Measurements from ENCODE around the gene POLR2E.
"Not testable (repeated sequence)": the region's sequence is repeated elsewhere in the genome, so short reads cannot be mapped to it uniquely, and the experiment has no call there.

Gene POLR2E

DNA sequence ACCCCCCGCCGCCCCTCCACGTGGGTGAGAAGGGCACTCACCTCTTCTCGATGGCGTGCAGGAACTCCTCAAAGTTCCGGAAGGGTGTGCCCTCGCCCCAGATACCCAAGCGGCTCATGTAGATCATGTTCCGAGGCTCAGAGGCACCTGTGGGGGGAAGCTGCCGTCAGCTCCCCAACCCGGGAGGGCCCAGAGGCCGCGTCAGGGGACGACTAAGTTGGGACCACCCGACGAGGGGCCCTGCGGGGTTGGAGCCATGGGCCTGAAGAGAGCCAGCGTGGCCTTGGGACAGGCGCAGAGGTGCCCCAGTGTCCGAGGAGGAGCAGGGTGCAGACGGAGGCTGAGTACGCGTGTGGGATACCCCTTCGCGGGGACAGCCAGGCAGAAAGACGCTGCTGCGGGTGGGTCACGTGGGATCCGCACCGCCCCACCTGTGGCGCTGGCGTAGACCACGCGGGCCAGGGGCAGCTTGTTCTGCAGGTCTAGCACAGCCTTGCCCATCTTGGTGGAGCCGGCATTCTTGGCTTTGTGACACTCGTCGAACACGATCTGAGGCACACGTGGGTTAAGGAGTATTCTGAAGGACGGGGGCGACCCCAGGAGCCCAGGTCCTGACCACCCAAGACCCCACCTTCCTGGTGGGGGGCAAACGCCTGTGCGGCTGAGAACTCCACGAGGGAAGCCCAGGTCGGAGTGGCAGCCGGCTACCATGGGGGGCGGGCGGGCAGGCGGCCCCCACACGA is 24.5 kb upstream of the POLR2E start:
- no peaks in the 10 kb centered on the region for H3K9me3 Mint-ChIP-seq (ENCODE audit: low read depth)
- H3K4me3 Mint-ChIP-seq, result no peak overlapping the region
- no peaks in the 10 kb centered on the region for H3K4me1 Mint-ChIP-seq (ENCODE audit: low read depth)
- H3K27ac Mint-ChIP-seq, result no peak overlapping the region
- peaks cover 3% of the 10 kb centered on the region for H3K36me3 Mint-ChIP-seq
- H3K27me3 Mint-ChIP-seq, result no peaks in the 10 kb centered on the region

- no peak overlapping the region for H3K27ac Mint-ChIP-seq
- no peaks in the 10 kb centered on the region for H3K27me3 Mint-ChIP-seq
- peaks cover 3% of the 10 kb centered on the region for H3K36me3 Mint-ChIP-seq
- no peaks in the 10 kb centered on the region for H3K9me3 Mint-ChIP-seq (ENCODE audit: low read depth)
- no peak overlapping the region for H3K4me3 Mint-ChIP-seq
- no peaks in the 10 kb centered on the region for H3K4me1 Mint-ChIP-seq (ENCODE audit: low read depth)
Observed at GRCh38 chr19:1118999-1119398, 23.8 kb upstream of the POLR2E start.

GRCh38 chr19:1117654-1118053 is 22.5 kb upstream of the POLR2E start:
- Mint-ChIP-seq H3K4me3 (no peak overlapping the region), H3K4me1 (ENCODE audit: low read depth) (no peaks in the 10 kb centered on the region), H3K27me3 (no peaks in the 10 kb centered on the region), H3K36me3 (peaks cover 3% of the 10 kb centered on the region), H3K9me3 (ENCODE audit: low read depth) (no peaks in the 10 kb centered on the region), H3K27ac (no peak overlapping the region)

GRCh38 chr19:1116726-1117581 is 21.8 kb upstream of the POLR2E start:
- Mint-ChIP-seq H3K4me3 (no peak overlapping the region), H3K4me1 (ENCODE audit: low read depth) (no peaks in the 10 kb centered on the region), H3K27ac (no peak overlapping the region), H3K36me3 (peaks cover 3% of the 10 kb centered on the region), H3K9me3 (ENCODE audit: low read depth) (no peaks in the 10 kb centered on the region), H3K27me3 (no peaks in the 10 kb centered on the region)

- H3K4me3 Mint-ChIP-seq, result no peak overlapping the region
- H3K9me3 Mint-ChIP-seq (ENCODE audit: low read depth), result no peaks in the 10 kb centered on the region
- no peaks in the 10 kb centered on the region for H3K36me3 Mint-ChIP-seq
- H3K27me3 Mint-ChIP-seq, result no peaks in the 10 kb centered on the region
- no peak overlapping the region for H3K27ac Mint-ChIP-seq
- no peaks in the 10 kb centered on the region for H3K4me1 Mint-ChIP-seq (ENCODE audit: low read depth)
Observed at GRCh38 chr19:1115646-1116420, 20.7 kb upstream of the POLR2E start.

DNA sequence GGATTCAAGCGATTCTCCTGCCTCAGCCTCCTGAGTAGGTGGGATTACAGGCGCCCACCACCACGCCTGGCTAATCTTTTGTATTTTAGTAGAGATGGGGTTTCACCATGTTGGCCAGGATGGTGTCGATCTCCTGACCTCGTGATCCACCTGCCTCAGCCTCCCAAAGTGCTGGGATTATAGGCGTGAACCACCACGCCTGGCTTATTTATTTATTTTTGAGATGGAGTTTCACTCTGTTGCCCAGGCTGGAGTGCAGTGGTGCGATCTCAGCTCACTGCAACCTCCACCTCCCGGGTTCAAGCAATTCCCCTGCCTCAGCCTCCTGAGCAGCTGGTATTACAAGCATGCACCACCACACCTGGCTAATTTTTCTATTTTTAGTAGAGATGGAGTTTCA is 19.6 kb upstream of the POLR2E start:
- H3K4me3 Mint-ChIP-seq; H3K36me3 Mint-ChIP-seq; H3K4me1 Mint-ChIP-seq (ENCODE audit: low read depth); H3K27ac Mint-ChIP-seq; H3K9me3 Mint-ChIP-seq (ENCODE audit: low read depth); H3K27me3 Mint-ChIP-seq: not testable (repeated sequence)

DNA sequence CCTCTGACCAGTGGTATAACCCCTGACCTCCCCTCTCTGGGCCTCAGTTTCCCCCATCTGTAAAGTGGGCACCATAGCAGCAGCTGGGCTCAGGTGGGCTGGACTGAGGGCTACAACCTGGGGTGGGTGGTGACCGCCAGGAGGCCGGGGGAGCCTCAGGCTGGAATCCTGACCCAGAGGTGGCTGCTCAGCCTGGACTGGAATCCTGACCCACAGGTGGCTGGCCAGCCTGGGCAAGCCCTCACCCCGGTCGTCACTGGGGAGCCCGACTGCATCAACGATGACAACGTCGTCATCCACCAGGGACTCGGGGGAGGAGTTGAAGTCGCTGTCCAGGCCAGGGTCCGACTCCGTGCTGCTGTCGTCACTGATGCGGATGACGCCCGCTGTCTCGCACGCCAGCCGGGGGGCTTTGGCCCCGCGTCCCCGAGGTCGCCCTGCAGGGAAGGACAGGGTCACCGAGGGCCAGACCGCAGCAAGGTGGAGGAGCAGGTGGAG is 18.9 kb upstream of the POLR2E start:
- no peaks in the 10 kb centered on the region for H3K27me3 Mint-ChIP-seq
- H3K4me3 Mint-ChIP-seq, result no peak overlapping the region
- H3K27ac Mint-ChIP-seq, result no peak overlapping the region
- H3K36me3 Mint-ChIP-seq, result no peaks in the 10 kb centered on the region
- no peaks in the 10 kb centered on the region for H3K4me1 Mint-ChIP-seq (ENCODE audit: low read depth)
- no peaks in the 10 kb centered on the region for H3K9me3 Mint-ChIP-seq (ENCODE audit: low read depth)

DNA sequence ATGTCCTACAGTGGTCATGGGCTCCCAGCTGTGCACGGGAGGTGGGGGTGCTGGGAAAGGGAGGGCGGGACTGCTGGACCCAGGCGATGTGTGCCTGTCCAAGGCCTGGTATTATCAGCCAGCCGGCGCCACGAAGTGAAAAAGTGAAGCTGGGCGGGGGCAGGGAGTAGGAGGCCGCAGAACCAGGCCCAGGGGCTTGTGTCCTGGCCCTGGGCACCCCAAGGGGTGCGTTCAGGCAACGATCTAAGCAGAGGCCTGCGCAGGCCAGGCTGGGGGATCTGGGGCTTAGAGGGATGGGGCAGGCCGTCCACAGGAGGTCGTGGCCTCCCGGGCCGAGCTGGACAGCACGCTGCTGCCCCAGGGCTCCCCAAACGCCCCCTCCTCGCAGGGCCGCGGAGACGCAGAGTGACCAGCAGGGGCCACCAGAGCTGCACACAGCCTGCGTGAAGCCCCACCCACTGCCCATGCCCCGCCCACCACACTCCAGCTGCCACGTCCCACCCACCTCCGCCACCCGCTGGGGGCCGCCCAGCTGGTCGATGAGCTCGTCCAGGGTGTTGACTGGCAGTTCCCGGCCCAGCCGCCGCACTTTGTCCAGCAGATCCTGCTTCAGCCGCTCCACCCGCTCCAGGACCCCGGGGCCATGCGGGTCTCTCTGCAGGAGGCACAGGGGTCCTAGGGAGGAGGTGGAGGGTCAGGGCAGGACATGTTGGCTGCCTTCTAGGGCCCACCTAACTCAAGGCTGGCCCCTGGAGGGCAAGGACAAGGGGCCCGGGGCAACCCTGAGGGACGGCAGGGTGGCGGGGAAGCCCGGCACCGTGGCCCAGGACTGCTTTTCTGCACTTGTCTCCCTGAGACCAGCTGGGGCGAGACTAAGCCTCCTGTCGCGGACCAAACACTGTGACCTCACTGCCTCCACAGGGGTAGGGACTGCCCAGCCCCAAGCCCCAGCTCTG is 18.1 kb upstream of the POLR2E start:
- Mint-ChIP-seq H3K4me3 (no peak overlapping the region), H3K4me1 (ENCODE audit: low read depth) (no peaks in the 10 kb centered on the region), H3K27ac (no peak overlapping the region), H3K27me3 (no peaks in the 10 kb centered on the region), H3K9me3 (ENCODE audit: low read depth) (no peaks in the 10 kb centered on the region), H3K36me3 (no peaks in the 10 kb centered on the region)

DNA sequence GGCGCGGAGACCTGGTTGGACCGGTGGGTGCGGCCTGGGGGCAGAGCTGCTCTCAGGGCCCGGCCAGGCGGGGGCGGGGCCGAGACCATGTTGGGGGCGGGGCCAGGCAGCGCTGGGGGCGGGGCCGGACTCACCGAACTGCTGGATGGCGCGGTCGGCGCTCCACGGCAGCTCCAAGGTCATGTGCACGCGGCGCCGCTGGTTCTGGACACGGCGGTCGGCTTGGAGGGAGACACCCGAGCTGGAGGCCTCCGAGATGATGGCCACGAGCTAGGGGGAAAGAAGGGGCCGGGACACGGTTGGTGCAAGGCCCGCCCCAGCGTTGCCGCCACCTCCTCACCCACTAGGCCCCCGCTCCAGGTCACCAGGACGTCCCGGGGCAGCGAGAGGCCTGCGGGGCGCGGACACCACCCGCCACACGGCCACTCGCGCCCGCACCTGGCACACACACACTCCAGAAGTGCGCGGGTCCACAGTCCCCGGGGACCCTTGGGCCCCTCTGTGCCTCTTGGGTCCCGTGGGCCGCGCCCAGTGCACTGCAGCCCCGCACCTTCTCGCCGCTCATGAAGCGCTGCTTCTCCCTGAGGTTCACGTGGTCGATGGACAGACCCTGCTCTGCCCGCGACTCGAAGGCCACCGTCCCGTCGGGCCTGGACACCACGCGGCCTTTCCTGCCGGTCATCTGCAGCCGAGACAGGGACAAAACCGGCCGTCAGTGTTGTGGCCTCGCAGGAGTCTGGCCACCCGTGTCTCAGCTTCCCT is 17.3 kb upstream of the POLR2E start:
- Mint-ChIP-seq H3K27ac (no peak overlapping the region), H3K27me3 (no peaks in the 10 kb centered on the region), H3K4me3 (no peak overlapping the region), H3K36me3 (no peaks in the 10 kb centered on the region), H3K9me3 (ENCODE audit: low read depth) (no peaks in the 10 kb centered on the region), H3K4me1 (ENCODE audit: low read depth) (no peaks in the 10 kb centered on the region)

DNA sequence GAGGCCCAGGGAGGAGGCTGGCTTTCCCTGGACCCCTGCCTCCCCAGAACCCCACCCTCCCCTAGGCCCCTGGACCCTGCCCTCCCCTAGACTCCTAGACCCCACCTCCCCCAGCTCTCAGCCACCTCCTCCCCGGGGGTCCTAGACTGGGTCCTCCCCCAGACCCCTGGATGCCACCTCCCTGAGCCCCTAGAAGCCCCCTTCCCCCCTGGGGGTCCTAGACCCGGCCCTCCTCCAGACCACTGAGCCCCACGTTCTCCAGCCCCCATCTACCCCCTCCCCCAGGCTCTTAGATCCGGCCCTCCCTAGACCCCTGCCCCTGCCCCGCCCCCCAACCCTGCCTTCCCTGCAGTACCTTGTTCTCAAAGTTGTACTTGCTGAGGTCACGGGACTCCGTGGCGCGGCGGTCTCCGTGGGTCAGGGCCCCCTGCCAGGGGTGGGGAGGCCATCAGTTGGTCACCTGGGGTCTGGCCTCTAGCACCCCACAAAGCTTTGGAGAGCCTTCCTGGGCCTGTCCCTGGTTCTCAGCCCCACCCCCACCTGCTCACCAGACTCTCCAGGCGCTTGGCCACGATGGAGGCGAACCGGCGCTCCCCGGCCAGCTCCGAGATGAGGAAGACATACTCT is 16.6 kb upstream of the POLR2E start:
- Mint-ChIP-seq H3K27me3 (no peaks in the 10 kb centered on the region), H3K4me1 (ENCODE audit: low read depth) (no peaks in the 10 kb centered on the region), H3K9me3 (ENCODE audit: low read depth) (no peaks in the 10 kb centered on the region), H3K27ac (no peak overlapping the region), H3K4me3 (no peak overlapping the region), H3K36me3 (no peaks in the 10 kb centered on the region)

DNA sequence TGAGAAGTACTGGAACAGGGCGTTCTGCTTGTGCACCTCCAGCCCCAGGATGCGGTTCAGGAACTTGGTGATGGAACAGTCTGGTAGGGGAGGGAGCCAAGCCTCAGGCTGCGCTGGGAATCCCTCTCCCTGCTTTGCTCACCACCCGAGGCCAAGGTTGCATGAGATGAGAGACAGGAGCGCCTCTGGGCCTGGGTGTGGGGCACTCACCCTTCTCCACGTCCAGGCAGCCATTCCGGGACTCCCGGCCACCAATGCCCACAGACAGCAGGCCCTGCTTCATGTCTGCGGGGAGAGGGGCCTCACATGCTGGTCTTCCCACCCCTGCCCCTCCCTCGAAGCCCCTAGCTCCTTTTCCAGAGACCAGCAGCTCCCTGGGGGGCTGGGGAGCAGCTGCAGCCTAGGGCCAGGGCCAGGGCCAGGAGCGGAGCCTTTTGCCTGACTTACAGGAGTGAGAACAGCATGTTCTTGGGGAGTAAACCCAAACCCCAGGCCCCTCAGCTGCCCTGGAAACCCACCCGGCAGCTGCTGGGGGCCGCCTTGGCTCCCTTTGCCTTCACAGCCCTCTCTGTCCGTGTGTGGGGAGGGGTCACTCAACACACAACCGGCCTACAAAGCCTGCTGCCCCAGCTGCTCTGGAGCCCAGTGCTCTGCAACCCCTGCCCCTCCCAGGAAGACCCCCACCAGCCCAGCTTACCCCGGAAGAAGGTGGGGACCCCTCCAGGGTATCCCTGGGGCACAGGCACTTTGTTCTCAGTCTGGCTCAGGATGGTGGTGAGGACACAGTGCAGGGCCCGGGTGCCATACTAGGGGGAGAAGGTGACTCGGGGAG is 15.8 kb upstream of the POLR2E start:
- no peak overlapping the region for H3K27ac Mint-ChIP-seq
- no peaks in the 10 kb centered on the region for H3K36me3 Mint-ChIP-seq
- no peak overlapping the region for H3K4me3 Mint-ChIP-seq
- H3K4me1 Mint-ChIP-seq (ENCODE audit: low read depth), result no peaks in the 10 kb centered on the region
- no peaks in the 10 kb centered on the region for H3K9me3 Mint-ChIP-seq (ENCODE audit: low read depth)
- no peaks in the 10 kb centered on the region for H3K27me3 Mint-ChIP-seq

DNA sequence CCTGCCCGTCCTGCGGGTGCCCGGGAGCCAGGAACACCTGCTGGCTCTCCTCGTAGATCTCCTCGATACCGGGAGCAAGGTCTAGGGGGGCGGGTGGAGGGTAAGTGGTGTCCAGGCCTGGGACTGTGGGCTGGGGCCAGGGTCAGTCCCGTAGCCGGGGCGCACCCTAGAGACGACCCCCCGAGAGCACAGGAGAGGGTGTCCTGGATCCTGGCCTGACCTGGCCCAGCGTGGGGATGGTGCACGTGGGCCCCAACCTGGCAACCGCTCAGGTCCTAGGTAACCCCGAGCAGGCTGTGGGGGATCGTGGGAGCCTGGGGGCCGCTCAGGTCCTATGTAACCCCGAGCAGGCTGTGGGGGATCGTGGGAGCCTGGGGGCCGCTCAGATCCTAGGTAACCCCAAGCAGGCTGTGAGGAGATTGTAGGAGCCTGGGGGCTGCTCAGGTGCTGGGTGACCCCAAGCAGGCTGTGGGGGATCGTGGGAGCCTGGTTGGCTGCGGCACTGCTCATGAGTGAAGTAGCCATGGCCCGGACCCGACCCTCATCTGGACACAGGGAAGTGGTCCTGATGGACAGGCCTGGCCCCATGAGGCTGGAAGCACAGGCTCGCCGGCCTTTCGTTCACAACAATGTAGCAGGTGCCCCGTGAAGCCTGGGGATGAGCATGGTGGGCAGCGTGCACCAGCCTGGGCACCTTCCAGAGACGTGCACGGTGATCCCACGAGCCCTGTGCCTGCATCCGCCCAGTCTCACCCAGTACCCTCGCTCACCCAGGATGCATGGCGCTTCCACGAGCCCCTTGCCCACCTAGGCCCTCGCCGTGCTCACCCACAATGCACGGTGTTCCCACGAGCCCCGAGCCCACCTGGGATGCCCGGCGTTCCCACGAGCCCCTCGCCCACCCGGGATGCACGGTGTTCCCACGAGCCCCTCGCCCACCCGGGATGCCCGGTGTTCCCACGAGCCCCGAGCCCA is 14.8 kb upstream of the POLR2E start:
- H3K4me1 Mint-ChIP-seq (ENCODE audit: low read depth), result peaks cover 2% of the 10 kb centered on the region
- no peak overlapping the region for H3K4me3 Mint-ChIP-seq
- no peaks in the 10 kb centered on the region for H3K36me3 Mint-ChIP-seq
- H3K27ac Mint-ChIP-seq, result no peak overlapping the region
- no peaks in the 10 kb centered on the region for H3K9me3 Mint-ChIP-seq (ENCODE audit: low read depth)
- H3K27me3 Mint-ChIP-seq, result no peaks in the 10 kb centered on the region
